ENCODE results near the gene NME9.

Gene NME9

GRCh38 chr3:138361561-138361971, 31.9 kb upstream of the NME9 start:
- no peak for DNase-seq

GRCh38 chr3:138360869-138361525, 31.3 kb upstream of the NME9 start:
- no peak for DNase-seq

- DNase-seq, result no peak
Measured at GRCh38 chr3:138359919-138360868, 30.5 kb upstream of the NME9 start.

- DNase-seq, result no peak
Measured at GRCh38 chr3:138359148-138359918, 29.7 kb upstream of the NME9 start.

GRCh38 chr3:138356730-138357405, 27.2 kb upstream of the NME9 start:
- no peak for DNase-seq

GRCh38 chr3:138355071-138355470, 25.4 kb upstream of the NME9 start:
- DNase-seq, result no peak

GRCh38 chr3:138354376-138354775, 24.7 kb upstream of the NME9 start:
- no peak for DNase-seq

- DNase-seq, result no peak
Measured at GRCh38 chr3:138351916-138352550, 22.4 kb upstream of the NME9 start.

- no peak for DNase-seq
Measured at GRCh38 chr3:138351151-138351550, 21.5 kb upstream of the NME9 start.

- no peak for DNase-seq
Measured at GRCh38 chr3:138349926-138350665, 20.4 kb upstream of the NME9 start.

GRCh38 chr3:138348754-138349739, 19.4 kb upstream of the NME9 start:
- DNase-seq, result no peak

GRCh38 chr3:138347960-138348753, 18.5 kb upstream of the NME9 start, which contains the start of gene MRAS:
MRAS (plus strand) TSS chr3:138348579; CDS start chr3:138372884, 24,305 bp downstream.
- DNase-seq, result no peak

- no peak for DNase-seq
Measured at GRCh38 chr3:138344754-138345153, 15.1 kb upstream of the NME9 start.

- DNase-seq, result no peak
Measured at GRCh38 chr3:138340511-138340910, 10.9 kb upstream of the NME9 start.

- DNase-seq, result no peak
Measured at GRCh38 chr3:138338811-138339210, 9.2 kb upstream of the NME9 start.

- DNase-seq, result no peak
Measured at GRCh38 chr3:138338244-138338643, 8.6 kb upstream of the NME9 start.

- no peak for DNase-seq
Measured at GRCh38 chr3:138336454-138336999, 6.9 kb upstream of the NME9 start.

GRCh38 chr3:138334608-138335007, 5.0 kb upstream of the NME9 start:
- no peak for DNase-seq
